HG02943 (cell line): ENCODE measurements around the gene LCN15.
"Not testable (repeated sequence)": the region's sequence is repeated elsewhere in the genome, so short reads cannot be mapped to it uniquely, and the experiment has no call there.

Experiments
- ATAC-seq: cut with Tn5 transposase; IDR thresholded peaks from one replicate; pipeline ENCODE4 v1.9.1; 2021; ENCODE audit warnings: mild to moderate bottlenecking, low read depth, moderate library complexity; ENCODE audit not compliant: unreplicated experiment

The LCN15 gene

GRCh38 chr9:136794281-136794999 is 30.1 kb upstream of the LCN15 start:
- no peak for ATAC-seq

DNA sequence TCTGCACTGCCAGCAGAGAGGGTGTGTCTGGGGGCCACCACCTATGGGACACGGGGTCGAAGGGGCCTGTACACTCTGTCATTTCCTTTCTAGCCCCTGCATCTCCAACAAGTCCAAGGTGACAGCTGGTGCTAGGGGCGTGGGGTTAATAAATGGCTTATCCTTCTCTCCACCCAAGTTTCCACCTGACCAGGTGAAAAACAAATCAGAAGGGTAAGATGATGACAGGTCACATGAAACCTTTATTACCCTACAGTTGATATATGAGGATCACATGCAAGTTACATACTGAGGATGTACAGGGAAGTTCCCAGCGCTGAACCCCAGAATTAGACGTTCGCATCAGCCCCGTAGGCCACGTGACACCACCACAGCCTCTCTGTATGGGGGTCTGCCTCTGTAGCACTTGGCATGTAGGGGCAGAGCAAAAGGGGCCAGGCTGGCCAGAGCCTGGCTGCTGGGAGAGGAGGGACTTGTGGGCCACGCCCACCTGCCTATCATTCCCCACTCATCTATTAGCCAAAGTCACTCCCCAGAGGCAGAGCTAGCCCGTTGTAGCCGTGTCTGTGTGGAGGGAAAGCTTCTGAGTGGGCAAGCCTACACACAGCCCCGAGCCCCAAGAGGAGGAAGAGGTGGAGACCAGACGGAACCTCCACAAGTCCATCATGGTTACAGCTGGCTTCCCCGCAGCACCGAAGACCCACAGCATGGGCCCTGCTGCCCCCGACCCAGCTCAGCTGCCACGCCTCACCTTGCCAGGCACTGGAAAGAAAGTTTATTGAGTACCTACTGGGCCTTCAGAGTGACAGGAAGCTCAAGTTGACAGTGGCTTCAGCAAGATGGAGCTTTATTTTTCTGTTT is 29.0 kb upstream of the LCN15 start:
- no peak for ATAC-seq

DNA sequence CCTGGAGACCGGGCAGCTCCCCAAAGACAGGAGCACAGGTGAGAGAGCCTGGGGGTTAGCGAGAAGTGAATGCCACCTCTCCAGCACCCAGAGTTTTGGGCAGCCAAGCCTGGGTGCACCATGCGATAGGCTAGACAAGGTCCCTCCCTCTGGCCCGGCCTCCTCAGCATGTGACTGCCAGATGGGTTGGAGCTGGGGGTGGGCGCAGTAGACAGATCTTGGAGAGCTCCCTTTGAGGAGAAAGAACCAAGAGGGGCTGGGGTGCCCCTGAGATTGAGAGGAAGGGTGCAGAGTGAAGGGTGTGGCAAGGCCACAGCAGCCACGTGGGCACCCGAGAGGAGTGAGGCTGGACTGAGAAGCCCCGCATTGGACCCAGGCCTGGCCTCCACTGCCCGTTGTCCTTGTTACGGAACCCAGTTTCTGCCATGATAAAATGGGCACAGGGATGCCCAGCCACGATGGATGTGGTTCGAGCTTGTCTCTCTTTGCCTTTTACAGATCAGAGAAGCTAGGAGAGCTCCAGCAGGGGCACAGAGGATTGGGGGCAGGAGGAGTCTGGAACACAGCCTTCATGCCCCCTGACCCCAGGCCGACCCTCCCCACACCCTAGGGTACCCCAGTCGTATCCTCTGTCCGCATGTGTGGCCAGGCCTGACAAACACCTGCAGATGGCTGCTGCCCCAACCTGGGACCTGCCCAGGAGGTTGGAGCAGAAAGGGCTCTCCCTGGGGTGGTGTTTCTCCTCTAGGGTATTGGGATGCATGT is 28.2 kb upstream of the LCN15 start:
- no peak for ATAC-seq

DNA sequence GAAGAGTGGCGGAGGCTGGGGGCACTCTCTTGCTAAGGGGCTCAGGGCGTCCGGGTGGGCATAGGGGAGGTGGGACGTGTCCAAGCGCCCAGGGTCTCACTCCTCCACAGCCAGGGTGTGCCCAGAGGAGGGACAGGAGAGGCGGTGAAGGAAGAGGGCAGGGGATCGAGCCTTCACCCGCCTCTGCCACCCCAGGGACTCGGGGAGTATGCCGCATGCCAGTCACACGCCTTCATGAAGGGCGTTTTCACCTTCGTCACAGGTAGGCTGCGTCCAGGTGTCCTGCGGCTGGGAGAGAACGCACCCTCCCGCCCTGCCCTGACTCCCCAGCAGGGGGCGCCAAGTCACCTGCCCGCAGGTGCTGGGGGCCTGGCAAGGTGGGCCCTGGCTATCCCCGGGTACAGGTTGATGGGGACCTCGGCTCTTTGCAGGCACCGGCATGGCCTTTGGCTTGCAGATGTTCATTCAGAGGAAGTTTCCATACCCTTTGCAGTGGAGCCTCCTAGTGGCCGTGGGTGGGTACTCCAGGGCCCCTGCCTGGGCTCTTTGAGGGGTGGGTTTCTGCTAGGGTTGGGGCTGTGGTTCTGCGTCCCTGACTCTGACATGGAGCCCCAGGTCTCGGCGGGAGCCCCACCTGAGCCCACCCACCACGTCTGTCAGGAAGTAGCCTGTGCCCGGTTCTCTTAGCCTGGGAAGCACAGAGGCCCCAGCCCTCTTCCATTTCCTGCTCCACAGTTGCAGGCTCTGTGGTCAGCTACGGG is 27.4 kb upstream of the LCN15 start:
- ATAC-seq = peak; percentile 18

DNA sequence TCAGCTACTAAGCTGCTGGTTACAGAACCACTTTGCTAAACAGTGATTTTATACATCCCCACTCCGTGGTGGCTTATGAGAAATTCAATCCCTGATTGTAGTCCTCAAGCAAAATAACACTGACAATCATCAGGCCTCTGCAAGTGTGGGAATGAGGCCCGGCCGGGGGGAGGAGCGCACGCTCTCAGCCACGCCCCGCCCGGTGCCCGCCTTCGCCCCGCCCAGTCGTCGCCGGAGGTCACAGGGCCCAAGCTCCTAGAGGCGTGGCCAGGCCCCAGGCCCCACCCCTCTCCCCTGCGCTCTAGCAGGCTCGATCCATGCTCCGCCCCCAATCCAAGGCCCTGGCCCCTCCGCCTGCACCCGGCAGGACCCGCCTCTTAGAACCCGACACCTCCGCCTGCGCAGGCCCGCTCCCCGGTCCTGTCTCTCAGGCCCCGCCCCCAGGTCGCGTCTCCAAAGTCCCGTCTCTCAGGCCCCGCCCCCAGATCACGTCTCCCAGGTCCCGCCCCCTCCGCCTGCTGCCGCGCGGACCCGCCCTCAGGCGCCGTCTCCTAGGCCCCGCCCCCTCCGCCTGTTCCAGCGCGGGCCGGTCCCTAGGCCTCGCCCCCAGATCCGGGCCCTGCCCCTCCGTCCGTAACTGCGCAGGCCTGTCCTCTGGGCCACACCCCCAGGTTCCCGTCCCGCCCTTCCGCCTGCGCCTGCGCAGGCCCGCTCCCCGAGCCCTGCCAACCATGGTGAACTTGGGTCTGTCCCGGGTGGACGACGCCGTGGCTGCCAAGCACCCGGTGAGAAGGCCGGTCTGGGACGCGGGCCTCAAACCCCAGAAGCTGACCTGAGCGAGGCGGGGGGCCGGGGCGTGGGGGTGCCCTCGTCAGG is 26.6 kb upstream of the LCN15 start, which contains the start of gene TMEM141:
TSS of gene TMEM141 (plus strand) at position 705 of the 876 bp plus-strand sequence. CDS start at position 732, 27 bp downstream.
- ATAC-seq = peak; percentile 76

DNA sequence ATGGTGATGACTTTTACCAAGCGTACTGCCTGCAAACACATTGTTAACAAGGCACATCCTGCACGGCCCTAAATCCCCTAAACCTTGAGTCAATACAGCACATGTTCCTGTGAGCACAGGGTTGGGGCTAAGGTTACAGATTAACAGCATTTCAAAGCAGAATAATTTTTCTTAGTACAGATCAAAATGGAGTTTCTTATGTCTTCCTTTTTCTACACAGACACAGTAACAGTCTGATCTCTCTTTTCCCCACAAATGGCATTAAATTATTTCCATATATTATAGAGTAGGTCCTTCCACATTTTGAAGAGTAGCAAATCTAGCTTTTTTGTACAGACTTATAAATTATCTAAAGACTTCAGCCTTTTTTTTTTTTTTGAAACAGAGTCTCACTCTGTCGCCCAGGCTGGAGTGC is 25.2 kb upstream of the LCN15 start:
- ATAC-seq = no peak

- not testable (repeated sequence) for ATAC-seq
Observed at GRCh38 chr9:136788644-136789522, 24.6 kb upstream of the LCN15 start.

DNA sequence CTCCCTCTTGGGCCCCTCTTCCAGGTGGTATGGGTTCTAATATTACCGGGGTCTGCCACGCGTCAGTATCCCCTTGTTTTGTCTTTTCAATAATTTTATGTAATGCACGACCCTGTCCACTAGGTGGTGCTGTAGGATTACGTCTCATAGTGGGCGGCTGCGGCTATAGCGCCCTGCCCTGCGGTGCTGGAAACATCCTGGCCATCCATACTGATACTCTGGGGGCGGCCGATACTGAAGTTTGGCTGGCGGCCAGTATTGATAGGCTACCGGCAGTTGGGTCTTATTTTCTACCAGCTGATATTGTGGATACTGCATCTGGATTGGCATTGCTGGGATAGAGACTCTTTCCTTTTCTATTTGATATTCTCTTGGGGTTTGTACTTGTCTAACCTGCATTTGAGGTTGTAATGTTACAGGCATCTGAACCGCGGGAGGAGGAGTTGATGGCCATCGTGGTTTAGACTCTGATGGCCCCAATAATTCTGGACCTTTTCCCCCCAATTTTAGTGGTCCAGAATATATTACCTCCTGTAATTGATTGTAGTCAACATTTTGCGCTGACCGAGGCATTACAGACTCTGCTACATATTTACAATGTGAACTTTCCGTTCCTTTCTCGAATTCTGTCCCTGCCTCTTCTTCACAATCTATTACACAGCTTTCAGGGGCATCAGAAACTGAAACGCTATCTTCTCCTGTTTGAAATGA is 23.5 kb upstream of the LCN15 start:
- ATAC-seq = no peak

- not testable (repeated sequence) for ATAC-seq
Observed at GRCh38 chr9:136786983-136787382, 22.7 kb upstream of the LCN15 start.

GRCh38 chr9:136786451-136786850 is 22.1 kb upstream of the LCN15 start:
- ATAC-seq = no peak

DNA sequence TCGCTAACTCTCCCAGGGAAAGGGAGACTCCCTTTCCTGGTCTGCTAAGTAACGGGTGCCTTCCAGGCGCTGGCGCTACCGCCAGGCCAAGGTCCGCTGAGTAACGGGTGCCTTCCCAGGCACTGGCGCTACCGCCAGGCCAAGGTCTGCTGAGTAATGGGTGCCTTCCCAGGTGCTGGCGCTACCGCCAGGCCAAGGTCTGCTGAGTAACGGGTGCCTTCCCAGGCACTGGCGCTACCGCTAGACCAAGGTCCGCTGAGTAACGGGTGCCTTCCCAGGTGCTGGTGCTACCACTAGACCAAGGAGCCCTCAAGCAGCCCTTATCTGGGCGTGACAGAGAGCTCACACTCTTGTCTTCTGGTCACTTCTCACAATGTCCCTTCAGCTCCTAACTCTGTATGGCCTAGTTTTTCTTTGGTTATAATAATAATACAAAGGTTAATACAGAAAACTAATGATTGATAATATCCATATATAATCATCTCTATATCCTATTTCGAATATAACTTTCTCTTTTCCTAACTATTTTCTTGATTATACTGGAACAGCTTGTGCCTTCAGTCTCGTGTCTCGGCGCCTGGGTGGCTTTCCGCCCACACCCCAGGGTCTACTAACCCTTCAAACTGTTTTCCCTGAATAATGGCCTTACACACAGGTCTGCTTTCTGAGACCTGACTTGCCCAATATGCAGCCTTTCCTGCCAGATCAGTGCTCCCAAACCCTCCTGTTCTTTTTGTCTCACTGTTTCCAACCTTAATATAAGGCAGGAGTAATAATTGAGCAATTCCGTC is 21.4 kb upstream of the LCN15 start:
- not testable (repeated sequence) for ATAC-seq

DNA sequence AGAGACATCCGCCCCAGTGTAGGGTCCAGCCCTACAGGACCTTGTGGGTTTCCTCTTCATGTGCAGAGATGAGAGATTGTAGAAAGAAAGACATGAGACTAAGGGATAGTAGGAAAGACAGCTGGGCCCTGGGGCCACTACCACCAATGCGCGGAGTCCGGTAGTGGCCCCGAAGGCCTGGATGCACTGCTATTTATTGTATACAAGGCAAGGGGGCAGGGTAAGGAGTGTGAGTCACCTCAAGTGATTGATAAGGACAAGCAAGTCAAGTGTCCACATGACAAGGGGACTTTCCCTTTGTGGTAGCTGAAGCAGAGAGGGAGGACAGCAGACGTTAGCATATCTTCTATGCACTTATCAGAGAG is 20.7 kb upstream of the LCN15 start:
- no peak for ATAC-seq

GRCh38 chr9:136784249-136784996 is 20.1 kb upstream of the LCN15 start:
- ATAC-seq = no peak

DNA sequence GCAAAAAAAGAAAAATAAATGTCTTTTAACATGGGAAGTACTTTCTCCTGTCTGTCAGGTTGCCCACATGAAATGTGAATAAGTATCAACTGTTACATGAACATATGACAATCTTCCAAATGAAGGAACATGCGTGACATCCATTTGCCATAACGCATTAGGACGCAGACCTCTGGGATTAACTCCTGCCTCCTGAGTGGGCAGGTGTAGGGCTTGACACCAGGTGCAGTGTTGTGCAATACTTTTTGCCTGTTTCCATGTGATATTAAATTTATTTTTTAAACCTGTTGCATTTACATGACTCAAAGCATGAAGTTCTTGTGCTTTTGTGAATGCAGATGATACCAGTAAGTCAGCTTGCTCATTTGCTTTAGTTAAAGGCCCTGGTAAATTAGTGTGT is 18.1 kb upstream of the LCN15 start:
- ATAC-seq = no peak

DNA sequence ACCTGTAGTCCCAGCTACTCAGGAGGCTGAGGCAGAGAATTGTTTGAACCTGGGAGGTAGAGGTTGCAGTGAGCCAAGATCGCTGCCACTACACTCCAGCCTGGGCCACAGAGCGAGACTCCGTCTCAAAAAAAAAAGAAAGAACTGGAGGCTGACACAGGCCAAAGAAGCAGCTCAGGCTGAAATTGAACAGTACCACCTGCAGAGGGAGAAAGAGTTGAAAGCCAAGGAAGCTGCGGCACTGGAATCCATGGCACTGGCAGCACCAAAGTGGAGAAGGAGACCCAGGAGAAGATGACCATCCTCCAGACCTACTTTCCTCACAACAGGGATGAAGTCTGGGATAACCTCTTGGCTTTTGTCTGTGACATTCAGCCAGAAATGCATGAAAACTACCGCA is 15.5 kb upstream of the LCN15 start:
- ATAC-seq = no peak

DNA sequence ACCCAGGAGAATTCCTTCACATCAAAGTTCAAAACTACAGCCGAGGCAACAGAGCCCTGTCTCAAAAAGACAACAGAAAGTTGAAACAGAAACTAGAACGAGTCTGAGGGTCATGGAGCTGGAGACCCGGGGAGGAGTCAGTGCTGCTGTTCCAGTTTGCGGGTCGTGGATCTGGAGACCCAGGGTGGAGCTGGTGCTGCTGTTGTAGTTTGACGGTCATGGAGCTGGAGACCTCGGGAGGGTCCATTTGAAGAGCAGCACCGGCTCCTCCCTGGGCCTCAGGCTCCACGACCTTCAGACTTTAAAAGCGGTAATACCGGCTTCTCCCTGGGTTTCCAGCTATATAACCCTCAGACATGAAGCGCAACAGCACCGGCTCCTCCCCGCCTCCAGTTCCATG is 13.0 kb upstream of the LCN15 start:
- no peak for ATAC-seq
